SK-N-SH (cell line): ENCODE measurements around the gene CTBP2.

Experiments
- EP300 ChIP-seq, 2 experiments: IDR thresholded peaks; 2 replicates each; pipeline versions ENCODE4 v1.4.0 to v1.6.1; 2012; ENCODE audit warnings: borderline replicate concordance in 1 of 2, low read depth in 1 of 2, low read length in 1 of 2
- MAX ChIP-seq: IDR thresholded peaks from 2 replicates; pipeline ENCODE4 v1.4.0; 2012; ENCODE audit warnings: low read depth
- TAF1 ChIP-seq: IDR thresholded peaks from 2 replicates; pipeline ENCODE4 v1.6.1; 2012; ENCODE audit warnings: low read depth, mild to moderate bottlenecking, low read length, moderate library complexity, borderline replicate concordance
- TF ChIP-seq, protein P1 (sequence below): fragments of 150-350 bp; IDR thresholded peaks from 2 replicates; pipeline ENCODE4 v1.6.1; 2017; ENCODE audit warnings: antibody characterized with exemption, low read length, low read depth, borderline replicate concordance

DNA sequence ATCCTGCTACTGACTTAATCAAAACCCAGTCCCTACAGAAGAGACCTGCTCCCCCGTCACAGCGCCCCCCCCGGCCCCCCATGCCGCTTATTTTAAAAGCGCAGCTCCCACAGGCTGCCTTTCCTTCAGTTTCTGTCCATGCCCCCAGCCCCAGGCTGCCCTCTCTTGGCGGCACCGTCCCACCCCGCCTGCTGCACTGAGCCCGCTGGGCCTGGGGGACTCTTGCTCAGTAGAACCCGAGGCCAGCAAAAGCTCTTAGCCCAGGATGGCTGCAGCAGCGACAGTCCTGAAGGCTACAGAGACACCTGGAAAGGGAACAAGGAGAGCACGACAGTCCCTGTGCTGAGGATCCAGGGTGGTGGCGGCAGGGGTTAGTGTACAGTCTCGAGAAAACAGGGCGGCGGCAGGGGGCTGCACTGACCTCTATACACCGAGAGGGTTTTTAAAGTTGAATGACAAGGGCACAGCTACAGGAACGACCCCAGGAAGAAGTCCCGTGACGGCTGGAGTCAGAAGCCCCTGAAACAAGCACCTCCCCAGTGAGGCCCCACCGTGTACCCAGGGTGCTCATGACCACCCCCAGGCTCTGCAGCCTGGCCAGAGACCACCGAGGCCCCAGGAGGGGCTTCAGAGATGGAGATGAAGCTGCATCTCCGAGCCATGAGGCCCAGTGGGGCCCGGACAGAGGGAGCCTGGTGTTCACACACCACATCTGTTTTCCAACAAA is 164.1 kb downstream of the CTBP2 start:
- TF ChIP-seq, protein P1, sequence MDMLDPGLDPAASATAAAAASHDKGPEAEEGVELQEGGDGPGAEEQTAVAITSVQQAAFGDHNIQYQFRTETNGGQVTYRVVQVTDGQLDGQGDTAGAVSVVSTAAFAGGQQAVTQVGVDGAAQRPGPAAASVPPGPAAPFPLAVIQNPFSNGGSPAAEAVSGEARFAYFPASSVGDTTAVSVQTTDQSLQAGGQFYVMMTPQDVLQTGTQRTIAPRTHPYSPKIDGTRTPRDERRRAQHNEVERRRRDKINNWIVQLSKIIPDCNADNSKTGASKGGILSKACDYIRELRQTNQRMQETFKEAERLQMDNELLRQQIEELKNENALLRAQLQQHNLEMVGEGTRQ = no peak
- TF ChIP-seq TAF1 (no peak), EP300 (IDR thresholded peaks at IDR 0.05; ENCODE audit: borderline replicate concordance in 1 of 2, low read depth in 1 of 2, low read length in 1 of 2) (no peak), MAX (no peak)
